Measurements from ENCODE around the gene STAC2.

DNA sequence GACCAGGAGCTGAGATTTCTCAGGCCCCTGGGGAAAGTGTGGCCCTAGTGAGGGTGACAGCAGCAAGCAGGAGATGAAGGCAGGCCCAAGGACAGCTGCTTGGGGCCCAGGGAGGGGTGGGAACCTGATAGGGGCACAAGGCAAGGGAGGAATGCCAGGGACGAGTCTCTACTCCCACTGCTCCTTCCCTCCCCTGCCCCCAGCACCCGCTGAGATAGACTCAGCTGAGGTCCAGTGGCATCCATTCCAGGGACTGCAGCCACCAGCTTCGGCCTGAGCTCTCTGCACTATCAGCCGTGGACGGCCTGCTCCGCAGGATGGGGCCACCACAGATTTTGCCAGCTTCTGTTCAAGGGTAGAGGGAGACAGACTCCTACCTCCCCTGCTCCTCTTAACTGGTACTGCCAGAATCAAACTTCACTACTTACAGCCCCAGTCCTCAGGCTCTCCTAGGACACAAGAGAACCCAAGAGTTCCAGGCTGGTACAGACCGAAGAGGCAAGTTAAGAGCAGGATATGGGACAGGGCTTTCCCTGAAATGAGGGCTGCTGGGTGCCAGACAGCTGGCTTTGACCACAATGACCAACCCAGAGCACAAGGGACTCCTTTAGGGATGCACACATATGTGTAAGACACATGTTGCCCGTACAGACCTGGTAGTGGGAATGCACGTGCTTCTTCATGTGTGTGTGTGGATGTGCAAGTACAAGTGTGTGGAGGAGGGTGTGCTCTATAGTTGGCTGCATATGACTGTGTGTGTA is 33.8 kb downstream of the STAC2 start:
- TF ChIP-seq, protein P1, sequence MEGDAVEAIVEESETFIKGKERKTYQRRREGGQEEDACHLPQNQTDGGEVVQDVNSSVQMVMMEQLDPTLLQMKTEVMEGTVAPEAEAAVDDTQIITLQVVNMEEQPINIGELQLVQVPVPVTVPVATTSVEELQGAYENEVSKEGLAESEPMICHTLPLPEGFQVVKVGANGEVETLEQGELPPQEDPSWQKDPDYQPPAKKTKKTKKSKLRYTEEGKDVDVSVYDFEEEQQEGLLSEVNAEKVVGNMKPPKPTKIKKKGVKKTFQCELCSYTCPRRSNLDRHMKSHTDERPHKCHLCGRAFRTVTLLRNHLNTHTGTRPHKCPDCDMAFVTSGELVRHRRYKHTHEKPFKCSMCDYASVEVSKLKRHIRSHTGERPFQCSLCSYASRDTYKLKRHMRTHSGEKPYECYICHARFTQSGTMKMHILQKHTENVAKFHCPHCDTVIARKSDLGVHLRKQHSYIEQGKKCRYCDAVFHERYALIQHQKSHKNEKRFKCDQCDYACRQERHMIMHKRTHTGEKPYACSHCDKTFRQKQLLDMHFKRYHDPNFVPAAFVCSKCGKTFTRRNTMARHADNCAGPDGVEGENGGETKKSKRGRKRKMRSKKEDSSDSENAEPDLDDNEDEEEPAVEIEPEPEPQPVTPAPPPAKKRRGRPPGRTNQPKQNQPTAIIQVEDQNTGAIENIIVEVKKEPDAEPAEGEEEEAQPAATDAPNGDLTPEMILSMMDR (conservative IDR thresholded peaks at IDR 0.05; ENCODE audit: low read length) = no peak
- no peak for TF ChIP-seq EZH2phosphoT487 (IDR thresholded peaks at IDR 0.05; ENCODE audit: borderline replicate concordance, low read depth, low read length)

Measured in OCI-LY7 (cell line).